Progenitor cell of endocrine pancreas (in vitro differentiated cells): ENCODE measurements around the gene ASF1B. TPM values are rescaled to one million over a fixed set of nuclear protein-coding genes. Genes with fewer than 3 reads are reported as not detected.

ENCODE experiments used
- DNase-seq: peaks from one replicate; pipeline ENCODE4 v3.0.0; 2021; ENCODE audit warnings: low spot score; ENCODE audit not compliant: unreplicated experiment
- H3K27ac Mint-ChIP-seq: 2 replicates; pipeline ENCODE4 v1.8.0; 2021; ENCODE audit warnings: mild to moderate bottlenecking, moderate library complexity, mixed read lengths
- H3K27me3 Mint-ChIP-seq: 2 replicates; pipeline ENCODE4 v1.8.0; 2021; ENCODE audit warnings: mixed read lengths
- H3K36me3 Mint-ChIP-seq: 2 replicates; pipeline ENCODE4 v1.8.0; 2022; ENCODE audit warnings: mixed read lengths; ENCODE audit not compliant: insufficient read depth
- H3K4me1 Mint-ChIP-seq: 2 replicates; pipeline ENCODE4 v1.8.0; 2021; ENCODE audit warnings: low read depth, mixed read lengths
- H3K4me3 Mint-ChIP-seq: 2 replicates; pipeline ENCODE4 v1.8.0; 2021; ENCODE audit warnings: low read depth, mild to moderate bottlenecking, moderate library complexity, mixed read lengths
- H3K9me3 Mint-ChIP-seq: 2 replicates; pipeline ENCODE4 v1.8.0; 2021; ENCODE audit warnings: low read depth, mixed read lengths
- CTCF ChIP-seq: fragments of 200-600 bp; sonication (generic); IDR thresholded peaks from one replicate; pipeline ENCODE4 v1.5.0; 2021; ENCODE audit warnings: antibody characterized with exemption, mild to moderate bottlenecking; ENCODE audit not compliant: unreplicated experiment
- total RNA-seq: library from RNA; stranded (reverse); gene quantifications from 2 replicates; pipeline ENCODE4 v1.2.1, GENCODE V29; 2021

Gene ASF1B
- total RNA-seq, 1 donor from 2014 or later = 18.4 TPM

- Mint-ChIP-seq H3K4me1 (peaks cover 26% of the 10 kb centered on the region), H3K27me3 (no peaks in the 10 kb centered on the region), H3K4me3 (peak overlapping the region; percentile 79), H3K9me3 (no peaks in the 10 kb centered on the region), H3K27ac (peak overlapping the region; percentile 97), H3K36me3 (peaks cover 2% of the 10 kb centered on the region)
- DNase-seq = no peak
- TF ChIP-seq CTCF = no peak
These were observed 17.2 kb downstream of the ASF1B start for GRCh38 chr19:14119146-14119545.

GRCh38 chr19:14118165-14119051 lies 18.0 kb downstream of the ASF1B start:
- Mint-ChIP-seq H3K4me3 (peak overlapping the region; percentile 79), H3K9me3 (no peaks in the 10 kb centered on the region), H3K27me3 (no peaks in the 10 kb centered on the region), H3K4me1 (peaks cover 26% of the 10 kb centered on the region), H3K27ac (peak overlapping the region; percentile 97), H3K36me3 (peaks cover 2% of the 10 kb centered on the region)
- DNase-seq = no peak
- no peak for TF ChIP-seq CTCF

GRCh38 chr19:14117668-14118164 lies 18.7 kb downstream of the ASF1B start, which contains the start of gene PRKACA:
Gene PRKACA, minus strand, starts transcription at chr19:14117762. Its CDS starts 215 bp downstream, at chr19:14117547.
- Mint-ChIP-seq H3K9me3 (no peaks in the 10 kb centered on the region), H3K4me1 (peaks cover 26% of the 10 kb centered on the region), H3K27ac (peak within 1 kb of the TSS; percentile 97), H3K36me3 (no peaks in the 10 kb centered on the region), H3K27me3 (no peaks in the 10 kb centered on the region), H3K4me3 (peak within 1 kb of the TSS; percentile 83)
- peak; percentile 98 for DNase-seq
- TF ChIP-seq CTCF = no peak

GRCh38 chr19:14116918-14117578 lies 19.3 kb downstream of the ASF1B start:
- H3K36me3 Mint-ChIP-seq = no peaks in the 10 kb centered on the region
- peak overlapping the region; percentile 81 for H3K27ac Mint-ChIP-seq
- no peaks in the 10 kb centered on the region for H3K27me3 Mint-ChIP-seq
- no peaks in the 10 kb centered on the region for H3K9me3 Mint-ChIP-seq
- DNase-seq = peak; percentile 28
- peak overlapping the region; percentile 83 for H3K4me3 Mint-ChIP-seq
- H3K4me1 Mint-ChIP-seq = peaks cover 26% of the 10 kb centered on the region
- TF ChIP-seq CTCF = no peak

GRCh38 chr19:14116525-14116917 lies 19.9 kb downstream of the ASF1B start:
- Mint-ChIP-seq H3K9me3 (no peaks in the 10 kb centered on the region), H3K36me3 (no peaks in the 10 kb centered on the region), H3K4me1 (peaks cover 26% of the 10 kb centered on the region), H3K27me3 (no peaks in the 10 kb centered on the region), H3K27ac (peak overlapping the region; percentile 62), H3K4me3 (peak overlapping the region; percentile 83)
- no peak for DNase-seq
- TF ChIP-seq CTCF = no peak
